Left renal cortex interstitium (tissue), 4 donors: ENCODE measurements around the gene ATXN1. TPM values are rescaled to one million over a fixed set of nuclear protein-coding genes. Genes with fewer than 3 reads are reported as not detected.

ENCODE experiments used
- DNase-seq, 4 donors: peaks; one replicate each; pipeline ENCODE4 v3.0.0-alpha.2; 2013; ENCODE audit warnings: low read depth in 4 of 4, low spot score in 2 of 4, missing footprints in 1 of 4
- polyA plus RNA-seq, 4 donors: library from polyadenylated mRNA; unstranded; fragments of 120-200 nt; gene quantifications; one replicate each; pipeline ENCODE4 v1.2.1, GENCODE V29; 2013; ENCODE audit not compliant: insufficient read length in 4 of 4

Gene ATXN1
- polyA plus RNA-seq, 4 donors = 17.0 to 23.0 (median 19.4) TPM

- DNase-seq = no peak
Observed at GRCh38 chr6:16684896-16685554, 76.2 kb downstream of the ATXN1 start.

GRCh38 chr6:16684195-16684689 lies 77.0 kb downstream of the ATXN1 start:
- DNase-seq = no peak

- no peak for DNase-seq
Observed at GRCh38 chr6:16683641-16684194, 77.5 kb downstream of the ATXN1 start.

- no peak for DNase-seq
Observed at GRCh38 chr6:16681260-16681873, 79.9 kb downstream of the ATXN1 start.

- DNase-seq = no peak
Observed at GRCh38 chr6:16679050-16679449, 82.2 kb downstream of the ATXN1 start.

GRCh38 chr6:16677458-16677857 lies 83.8 kb downstream of the ATXN1 start:
- DNase-seq = no peak

- DNase-seq = no peak
Observed at GRCh38 chr6:16676978-16677377, 84.3 kb downstream of the ATXN1 start.

GRCh38 chr6:16676376-16676775 lies 84.9 kb downstream of the ATXN1 start:
- no peak for DNase-seq

GRCh38 chr6:16674801-16675392 lies 86.4 kb downstream of the ATXN1 start:
- no peak for DNase-seq

GRCh38 chr6:16673011-16673797 lies 88.1 kb downstream of the ATXN1 start:
- DNase-seq = no peak

GRCh38 chr6:16671302-16672289 lies 89.7 kb downstream of the ATXN1 start:
- no peak for DNase-seq

- DNase-seq = no peak
Observed at GRCh38 chr6:16670617-16671051, 90.6 kb downstream of the ATXN1 start.

- DNase-seq = no peak
Observed at GRCh38 chr6:16670183-16670582, 91.1 kb downstream of the ATXN1 start.

GRCh38 chr6:16669227-16669626 lies 92.0 kb downstream of the ATXN1 start:
- no peak for DNase-seq

GRCh38 chr6:16667509-16667908 lies 93.8 kb downstream of the ATXN1 start:
- no peak for DNase-seq

- no peak for DNase-seq
Observed at GRCh38 chr6:16665992-16666391, 95.3 kb downstream of the ATXN1 start.

- no peak for DNase-seq
Observed at GRCh38 chr6:16665182-16665581, 96.1 kb downstream of the ATXN1 start.

- no peak for DNase-seq
Observed at GRCh38 chr6:16663901-16664300, 97.4 kb downstream of the ATXN1 start.

GRCh38 chr6:16660157-16660497 lies 101.1 kb downstream of the ATXN1 start:
- no peak for DNase-seq
